ENCODE data around the gene TMEM50A.
"Not testable (repeated sequence)": the region's sequence is repeated elsewhere in the genome, so short reads cannot be mapped to it uniquely, and the experiment has no call there.

The TMEM50A gene

GRCh38 chr1:25409641-25410427, 71.7 kb downstream of the TMEM50A start:
- H3K4me1 ChIP-seq = peaks cover 34% of the 10 kb centered on the region
- H4K20me1 ChIP-seq, H3K4me2 ChIP-seq, H3K9ac ChIP-seq, H3K36me3 ChIP-seq, H3K9me3 ChIP-seq, H3K4me3 ChIP-seq, H3K27ac ChIP-seq, H3K27me3 ChIP-seq: not testable (repeated sequence)

Measured in BLaER1 (cell line).